Stimulated activated CD8-positive, alpha-beta memory T cell treated with anti-CD3 and anti-CD28 coated beads, Interleukin-15, amount 100 ng/mL, for 24 hours (primary cell): ENCODE data around the gene TMC7.

Experiments used
- DNase-seq: peaks from one replicate; pipeline ENCODE4 v3.0.0-alpha.2; 2020; ENCODE audit warnings: low read depth

Gene TMC7

DNA sequence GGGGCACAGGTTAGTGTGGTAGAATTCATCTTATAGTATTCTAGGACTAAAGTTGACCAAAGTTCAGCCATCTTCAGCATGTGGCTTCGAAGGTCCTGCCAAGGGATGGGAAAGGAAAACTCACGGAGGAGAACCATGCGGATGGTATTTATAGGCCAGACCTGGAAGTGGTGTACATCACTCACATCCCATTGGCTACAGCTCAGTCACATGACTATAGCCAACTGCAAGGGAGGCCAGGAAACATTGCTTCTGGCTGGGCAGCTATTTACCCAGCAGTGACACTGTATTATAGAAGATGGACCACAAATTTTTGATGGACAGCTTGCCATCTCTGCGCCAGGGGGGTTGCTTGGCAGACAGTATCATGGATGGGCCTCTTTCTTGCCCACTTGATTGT lies 48.0 kb downstream of the TMC7 start:
- DNase-seq: no peak

- DNase-seq: no peak
Observed at GRCh38 chr16:19033761-19034160, 50.0 kb downstream of the TMC7 start.

DNA sequence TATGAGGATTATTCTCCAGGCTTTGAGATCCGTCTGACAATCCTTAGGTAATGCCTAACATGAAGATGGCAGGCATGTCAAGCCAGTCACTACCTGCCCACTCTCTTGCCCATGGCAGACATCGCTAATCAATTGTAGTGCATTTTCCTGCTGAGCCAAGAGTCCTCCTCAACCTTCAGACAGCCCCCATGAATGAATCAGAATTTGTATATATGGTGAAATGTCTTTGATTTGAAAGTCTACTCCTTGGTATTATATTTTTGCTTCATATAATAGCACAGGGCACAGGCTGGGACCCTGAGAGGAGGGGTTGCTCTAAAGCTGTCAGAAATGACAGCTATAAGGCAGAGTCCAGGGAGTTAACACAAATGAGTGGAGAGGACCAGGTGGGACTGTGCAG lies 56.7 kb downstream of the TMC7 start:
- DNase-seq: no peak

DNA sequence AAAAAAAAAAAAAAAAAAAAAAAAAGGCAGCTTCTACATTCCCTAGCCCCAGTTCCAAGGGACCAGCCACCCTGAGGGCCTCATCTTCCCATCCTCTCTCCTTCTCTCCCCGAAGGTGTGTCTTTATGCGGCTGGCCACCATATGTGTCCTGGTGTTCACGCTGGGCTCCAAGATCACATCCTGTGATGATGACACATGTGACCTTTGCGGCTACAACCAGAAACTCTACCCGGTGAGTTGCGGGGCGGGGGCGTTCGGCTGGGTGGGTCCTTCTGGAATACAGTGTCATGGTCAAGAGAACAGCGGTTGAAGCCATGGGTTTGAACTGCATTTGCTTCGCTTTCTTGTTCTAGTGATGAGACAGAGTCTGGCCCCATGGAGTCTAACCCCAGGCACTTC lies 61.0 kb downstream of the TMC7 start:
- no peak for DNase-seq

DNA sequence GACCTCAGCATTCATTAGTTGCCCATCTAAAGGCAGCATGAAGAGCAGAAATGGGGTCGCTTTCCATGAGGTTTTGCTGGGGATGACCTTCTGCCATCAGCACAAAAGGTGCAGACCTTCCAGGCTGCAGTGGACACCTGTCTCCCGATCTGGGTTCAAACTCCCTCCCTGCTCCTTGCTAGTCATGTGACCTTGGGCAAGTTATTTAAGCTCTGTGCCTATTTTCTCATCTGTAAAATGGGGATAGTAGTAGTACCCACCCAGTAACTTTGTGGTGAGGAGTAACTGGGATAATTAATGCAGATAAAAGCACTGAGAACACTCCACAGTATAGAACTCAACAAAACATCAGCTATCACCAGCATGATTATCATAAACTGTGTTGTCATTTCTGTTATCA lies 62.3 kb downstream of the TMC7 start:
- DNase-seq: no peak

DNA sequence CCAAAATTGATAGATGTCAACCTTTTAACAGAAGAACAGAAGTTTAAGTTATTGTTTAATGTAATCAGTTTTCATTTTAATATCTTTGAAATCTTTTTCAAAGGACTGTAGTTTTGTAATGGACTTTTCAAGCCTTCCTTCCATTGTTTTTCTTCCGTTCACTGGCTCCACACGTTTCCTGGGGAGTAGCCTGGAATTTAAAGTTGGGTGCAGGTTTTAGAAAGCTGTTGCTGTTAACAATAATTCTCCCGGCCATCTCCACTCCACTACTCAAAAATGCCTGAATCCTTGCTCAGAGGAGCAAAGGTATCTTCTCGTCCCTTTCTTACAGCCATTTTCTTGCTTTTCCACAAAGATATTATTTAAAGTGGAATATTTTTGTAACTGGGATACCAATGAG lies 79.0 kb downstream of the TMC7 start:
- DNase-seq: no peak

GRCh38 chr16:19066988-19067348 lies 83.2 kb downstream of the TMC7 start:
- DNase-seq: no peak

GRCh38 chr16:19067349-19068236 lies 83.9 kb downstream of the TMC7 start, which contains the start of gene COQ7:
TSS of gene COQ7 (plus strand) at chr16:19067614. CDS start at chr16:19067665, 51 bp downstream.
- DNase-seq: peak; percentile 96

DNA sequence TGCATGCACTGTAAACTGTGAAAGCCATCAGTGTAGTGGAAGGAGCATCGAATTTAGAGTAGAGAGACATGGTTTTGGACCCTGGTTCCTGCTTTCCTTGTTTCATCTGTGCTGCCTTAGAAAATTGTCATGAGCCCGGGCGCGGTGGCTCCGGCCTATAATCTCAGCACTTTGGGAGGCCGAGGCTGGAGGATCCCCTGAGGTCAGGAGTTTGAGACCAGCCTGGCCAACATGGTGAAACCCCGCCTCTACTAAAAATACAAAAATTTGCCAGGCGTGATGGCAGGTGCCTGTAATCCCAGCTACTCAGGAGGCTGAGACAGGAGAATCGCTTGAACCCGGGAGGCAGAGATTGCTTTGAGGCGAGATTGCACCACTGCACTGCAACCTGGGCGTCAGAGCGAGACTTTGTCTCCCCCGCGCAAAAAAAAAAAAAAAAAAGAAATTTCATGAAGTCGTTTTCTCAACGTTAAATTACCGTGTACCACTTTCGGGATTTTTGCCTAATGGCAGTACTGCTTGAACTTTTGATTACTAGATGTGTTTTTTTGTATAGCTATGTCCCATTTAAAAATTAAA lies 84.6 kb downstream of the TMC7 start:
- DNase-seq: no peak

DNA sequence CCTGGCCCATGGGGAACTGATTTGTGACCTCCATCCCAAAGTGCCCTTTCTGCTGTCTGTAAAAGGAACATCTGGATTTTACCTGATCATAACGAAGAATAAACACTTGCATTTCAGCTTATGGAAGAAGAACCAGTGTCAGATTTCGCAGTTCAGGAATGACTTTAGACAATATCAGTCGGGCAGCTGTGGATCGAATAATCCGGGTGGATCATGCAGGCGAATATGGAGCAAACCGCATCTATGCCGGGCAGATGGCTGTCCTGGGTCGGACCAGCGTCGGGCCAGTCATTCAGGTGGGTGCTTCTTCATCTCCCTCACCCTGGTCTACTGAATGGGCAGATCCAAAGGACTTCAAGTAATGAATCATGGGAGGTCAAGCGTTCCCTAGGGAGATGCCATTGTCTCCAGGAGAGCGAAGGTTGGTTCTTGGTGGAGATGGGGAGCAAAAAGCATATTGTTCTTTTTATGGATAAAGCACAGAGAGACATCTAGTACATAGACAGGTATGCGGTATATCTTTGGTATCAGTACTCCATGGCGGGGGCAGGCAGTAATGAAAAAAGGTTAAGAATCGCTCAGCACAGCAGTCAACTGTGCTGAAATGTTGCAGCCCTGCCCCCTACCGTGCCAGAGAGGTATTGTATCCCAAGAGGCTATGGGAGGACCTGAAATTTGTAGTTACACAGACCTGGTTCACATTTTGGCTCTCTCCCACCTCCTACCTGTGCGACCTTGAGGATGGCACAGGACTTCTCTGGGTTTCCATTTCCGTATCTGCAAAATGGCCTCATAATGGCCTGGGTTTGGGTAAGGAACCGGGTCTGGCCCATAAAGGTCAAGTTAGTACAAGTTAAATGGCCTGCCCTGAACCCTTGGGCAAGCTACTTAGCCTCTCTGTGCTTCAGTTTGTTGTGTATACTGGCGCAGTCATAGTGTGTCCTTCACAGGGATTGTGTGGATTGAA lies 88.4 kb downstream of the TMC7 start:
- DNase-seq: no peak

DNA sequence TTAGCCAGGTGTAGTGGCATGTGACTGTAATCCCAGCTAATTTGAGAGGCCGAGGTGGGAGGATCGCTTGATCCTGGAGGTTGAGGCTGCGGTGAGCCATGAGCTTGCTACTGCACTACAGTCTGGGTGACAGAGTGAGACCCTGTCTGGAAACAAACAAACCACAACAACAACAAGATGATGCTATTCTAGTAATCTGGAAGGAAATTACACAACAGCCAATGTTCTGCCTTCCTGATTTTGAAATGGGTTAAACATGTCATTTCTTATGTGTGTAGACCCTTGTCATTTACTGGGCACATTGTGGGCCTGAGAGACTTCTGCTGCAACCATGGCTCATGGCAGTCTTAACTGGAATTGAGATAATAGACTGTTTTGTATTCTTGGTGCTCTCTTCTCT lies 89.6 kb downstream of the TMC7 start:
- DNase-seq: no peak

DNA sequence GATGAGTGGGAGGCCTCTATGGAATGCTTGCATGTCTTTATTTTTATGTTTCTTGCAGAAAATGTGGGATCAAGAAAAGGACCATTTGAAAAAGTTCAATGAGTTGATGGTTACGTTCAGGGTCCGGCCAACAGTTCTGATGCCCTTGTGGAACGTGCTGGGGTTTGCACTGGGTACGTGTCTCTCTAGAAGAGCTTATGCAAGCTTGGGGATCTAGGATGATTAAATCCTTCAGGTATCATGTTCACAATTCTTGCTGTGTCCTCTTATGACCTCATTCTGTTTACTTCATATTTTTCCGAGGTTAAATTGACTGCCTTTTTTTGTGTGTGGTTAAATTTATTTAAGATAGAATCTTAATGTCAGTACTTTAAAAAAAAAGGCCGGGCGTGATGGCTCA lies 90.1 kb downstream of the TMC7 start:
- no peak for DNase-seq

- no peak for DNase-seq
Observed at GRCh38 chr16:19075511-19075910, 91.8 kb downstream of the TMC7 start.

GRCh38 chr16:19077879-19078278 lies 94.1 kb downstream of the TMC7 start:
- DNase-seq: no peak

DNA sequence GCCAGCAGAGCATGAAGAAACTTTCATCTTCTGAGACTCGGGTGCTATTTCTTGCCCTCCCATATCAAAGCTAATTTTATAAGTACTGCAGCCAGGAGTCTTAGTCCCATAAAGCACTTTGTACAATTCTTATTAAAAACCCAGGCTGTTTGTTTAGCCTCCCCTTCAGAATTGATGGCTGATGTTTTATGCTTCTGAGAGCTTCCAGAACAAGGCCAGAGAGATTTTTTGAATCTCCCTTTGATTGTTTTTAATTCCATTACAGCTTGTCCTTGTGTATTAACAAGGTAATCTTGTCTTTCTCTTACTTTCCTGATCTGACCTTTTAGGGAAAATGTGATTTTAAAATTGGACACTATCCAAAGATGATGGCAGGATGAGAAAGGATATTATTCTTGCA lies 99.9 kb downstream of the TMC7 start:
- no peak for DNase-seq

DNA sequence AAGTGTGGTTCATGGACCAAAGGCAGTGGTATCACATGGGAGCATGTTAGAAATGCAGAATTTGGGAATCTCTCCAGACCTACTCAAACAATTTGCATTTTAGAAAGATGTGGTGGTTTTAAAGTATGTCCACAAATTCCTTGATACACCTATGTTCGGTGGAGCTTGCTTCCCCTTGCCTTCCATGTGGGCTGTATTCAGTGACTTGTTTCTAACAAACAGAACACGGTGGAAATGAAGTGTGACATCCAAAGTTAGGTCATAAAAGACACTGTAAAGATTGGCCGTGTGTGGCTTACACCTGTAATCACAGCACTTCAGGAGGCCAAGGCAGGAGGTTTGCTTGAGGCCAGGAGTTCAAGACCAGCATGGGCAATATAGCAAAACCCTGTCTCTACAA lies 100.4 kb downstream of the TMC7 start:
- no peak for DNase-seq

DNA sequence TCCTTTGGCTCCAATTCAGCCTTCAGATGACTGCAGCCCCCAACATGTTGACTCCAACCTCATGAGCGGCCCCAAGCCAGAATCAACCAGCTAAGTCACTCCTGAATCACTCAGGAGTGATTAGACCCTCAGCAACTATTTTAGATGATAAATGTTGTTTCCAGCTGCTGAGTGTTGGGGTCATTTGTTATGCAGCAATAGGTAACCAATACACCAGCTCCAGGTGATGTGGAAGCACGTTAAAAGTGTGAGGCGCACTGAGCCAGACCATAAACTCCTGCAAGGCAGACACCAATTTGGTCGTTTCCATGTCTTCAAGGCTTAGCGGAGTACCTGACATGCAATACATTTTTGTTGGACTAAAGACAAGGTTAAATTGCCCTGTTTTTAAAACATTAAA lies 101.1 kb downstream of the TMC7 start:
- DNase-seq: no peak

GRCh38 chr16:19085679-19086200 lies 102.0 kb downstream of the TMC7 start:
- no peak for DNase-seq

- peak; percentile 72 for DNase-seq
Observed at GRCh38 chr16:19086322-19087199, 102.8 kb downstream of the TMC7 start.

DNA sequence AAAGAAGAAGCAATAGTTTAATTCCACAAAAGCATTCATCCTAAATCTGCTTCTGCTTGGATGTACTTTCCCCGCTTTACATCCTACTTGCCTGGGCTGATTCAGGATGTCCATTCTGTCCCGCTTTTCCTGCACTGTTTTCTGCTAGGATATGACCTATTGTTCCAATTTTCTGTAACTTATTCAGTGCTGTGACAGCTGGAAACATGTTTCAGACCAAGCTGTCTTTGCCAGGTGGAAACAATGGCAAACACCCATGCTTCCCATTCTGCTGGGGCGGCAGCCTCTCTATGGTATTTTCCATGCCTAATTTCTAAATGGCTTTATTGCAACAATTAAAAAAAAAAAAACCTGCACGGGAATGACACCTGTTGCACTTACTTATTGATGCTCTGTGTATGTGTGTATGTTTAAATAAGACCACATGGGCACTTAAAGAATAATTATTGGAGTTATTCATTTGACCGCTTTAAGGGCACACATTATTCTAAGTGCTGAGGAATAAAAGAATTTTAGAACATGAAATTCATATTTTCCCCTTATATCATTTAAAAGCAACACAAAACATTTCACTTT lies 104.7 kb downstream of the TMC7 start:
- DNase-seq: no peak

- no peak for DNase-seq
Observed at GRCh38 chr16:19089410-19089955, 105.7 kb downstream of the TMC7 start.
